LNCaP clone FGC (cell line): Measurements from ENCODE around the gene INPP5J.

ENCODE experiments used
- DNase-seq: peaks from one replicate; pipeline ENCODE4 v3.0.0-alpha.2; 2011; ENCODE audit warnings: low read depth
- H3K4me3 ChIP-seq: 2 replicates; pipeline ENCODE4 v1.5.1; 2011; ENCODE audit warnings: mild to moderate bottlenecking, low read depth, low read length, control low read depth
- TF ChIP-seq, protein P1 (sequence below): IDR thresholded peaks from 2 replicates; pipeline ENCODE4 v1.5.1; 2012; ENCODE audit warnings: mild to moderate bottlenecking; ENCODE audit not compliant: control insufficient read depth, insufficient read depth; ENCODE audit errors: extremely low read depth

Gene INPP5J

DNA sequence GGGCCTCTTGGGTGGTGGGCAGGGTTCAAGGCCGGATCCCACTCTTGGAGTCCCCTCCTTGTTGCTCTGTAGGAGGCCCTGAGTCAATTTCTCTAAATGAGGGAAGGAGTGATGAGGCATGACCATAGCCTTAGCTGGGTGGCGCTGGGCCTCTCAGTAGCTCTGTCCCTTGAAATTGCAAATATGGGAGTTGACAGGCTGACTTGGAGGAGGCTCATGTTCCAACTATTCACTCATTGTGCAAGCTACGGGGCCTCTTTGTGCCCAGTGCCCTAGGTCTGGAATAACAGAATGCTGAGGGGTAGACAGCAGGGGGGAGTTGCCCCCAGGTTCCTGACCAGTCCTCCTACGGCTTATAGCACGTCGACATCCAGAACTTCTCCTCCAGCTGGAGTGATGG is 23.4 kb upstream of the INPP5J start:
- no peak for DNase-seq
- TF ChIP-seq, protein P1, sequence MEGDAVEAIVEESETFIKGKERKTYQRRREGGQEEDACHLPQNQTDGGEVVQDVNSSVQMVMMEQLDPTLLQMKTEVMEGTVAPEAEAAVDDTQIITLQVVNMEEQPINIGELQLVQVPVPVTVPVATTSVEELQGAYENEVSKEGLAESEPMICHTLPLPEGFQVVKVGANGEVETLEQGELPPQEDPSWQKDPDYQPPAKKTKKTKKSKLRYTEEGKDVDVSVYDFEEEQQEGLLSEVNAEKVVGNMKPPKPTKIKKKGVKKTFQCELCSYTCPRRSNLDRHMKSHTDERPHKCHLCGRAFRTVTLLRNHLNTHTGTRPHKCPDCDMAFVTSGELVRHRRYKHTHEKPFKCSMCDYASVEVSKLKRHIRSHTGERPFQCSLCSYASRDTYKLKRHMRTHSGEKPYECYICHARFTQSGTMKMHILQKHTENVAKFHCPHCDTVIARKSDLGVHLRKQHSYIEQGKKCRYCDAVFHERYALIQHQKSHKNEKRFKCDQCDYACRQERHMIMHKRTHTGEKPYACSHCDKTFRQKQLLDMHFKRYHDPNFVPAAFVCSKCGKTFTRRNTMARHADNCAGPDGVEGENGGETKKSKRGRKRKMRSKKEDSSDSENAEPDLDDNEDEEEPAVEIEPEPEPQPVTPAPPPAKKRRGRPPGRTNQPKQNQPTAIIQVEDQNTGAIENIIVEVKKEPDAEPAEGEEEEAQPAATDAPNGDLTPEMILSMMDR = no peak
- H3K4me3 ChIP-seq = no peak overlapping the region

DNA sequence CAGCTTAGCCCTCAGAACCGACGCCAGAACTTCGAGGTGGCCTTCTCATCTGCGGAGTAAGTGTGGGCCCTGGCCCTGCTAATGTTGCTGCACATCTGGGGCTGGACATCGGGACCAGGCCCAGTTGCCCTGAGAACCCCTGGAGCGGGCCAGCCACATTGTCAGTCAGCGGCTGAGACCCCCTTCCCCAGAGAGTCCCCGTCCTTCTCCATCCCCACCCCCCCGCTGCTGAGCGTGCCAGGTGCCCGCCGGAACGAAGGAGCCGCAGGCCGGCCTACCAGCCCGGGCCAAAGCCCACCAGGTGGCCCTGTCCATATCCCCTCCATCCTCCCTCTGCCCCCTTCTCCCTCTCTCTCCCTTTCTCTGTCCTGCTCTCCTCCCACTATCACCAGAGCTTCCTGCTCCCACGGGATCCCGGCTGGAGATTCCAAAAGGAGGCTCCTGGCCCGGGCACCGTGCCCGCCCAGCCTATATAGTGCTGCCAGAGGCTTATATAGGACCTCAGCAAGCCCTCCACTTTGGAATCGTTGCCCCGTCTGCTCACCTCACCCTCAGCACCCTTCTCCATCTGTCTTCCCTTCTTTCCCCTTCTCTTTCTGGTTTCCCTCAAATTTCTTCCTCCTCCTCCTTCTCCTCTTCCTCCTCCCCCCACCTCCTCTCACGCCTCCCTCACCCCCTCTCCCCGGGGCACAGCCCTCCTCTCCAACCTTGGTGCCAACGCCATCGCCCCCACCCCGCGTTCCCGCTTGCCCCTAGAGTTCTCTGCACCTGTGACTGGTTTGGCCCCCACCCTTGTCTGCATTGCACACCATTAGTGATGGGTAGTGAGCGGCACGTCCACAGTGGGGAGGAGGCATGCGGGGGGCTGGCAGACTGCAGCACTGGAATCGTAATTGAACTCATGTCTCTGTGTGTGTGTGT is 22.7 kb upstream of the INPP5J start:
- TF ChIP-seq, protein P1 = no peak
- DNase-seq = no peak
- H3K4me3 ChIP-seq = no peak overlapping the region

DNA sequence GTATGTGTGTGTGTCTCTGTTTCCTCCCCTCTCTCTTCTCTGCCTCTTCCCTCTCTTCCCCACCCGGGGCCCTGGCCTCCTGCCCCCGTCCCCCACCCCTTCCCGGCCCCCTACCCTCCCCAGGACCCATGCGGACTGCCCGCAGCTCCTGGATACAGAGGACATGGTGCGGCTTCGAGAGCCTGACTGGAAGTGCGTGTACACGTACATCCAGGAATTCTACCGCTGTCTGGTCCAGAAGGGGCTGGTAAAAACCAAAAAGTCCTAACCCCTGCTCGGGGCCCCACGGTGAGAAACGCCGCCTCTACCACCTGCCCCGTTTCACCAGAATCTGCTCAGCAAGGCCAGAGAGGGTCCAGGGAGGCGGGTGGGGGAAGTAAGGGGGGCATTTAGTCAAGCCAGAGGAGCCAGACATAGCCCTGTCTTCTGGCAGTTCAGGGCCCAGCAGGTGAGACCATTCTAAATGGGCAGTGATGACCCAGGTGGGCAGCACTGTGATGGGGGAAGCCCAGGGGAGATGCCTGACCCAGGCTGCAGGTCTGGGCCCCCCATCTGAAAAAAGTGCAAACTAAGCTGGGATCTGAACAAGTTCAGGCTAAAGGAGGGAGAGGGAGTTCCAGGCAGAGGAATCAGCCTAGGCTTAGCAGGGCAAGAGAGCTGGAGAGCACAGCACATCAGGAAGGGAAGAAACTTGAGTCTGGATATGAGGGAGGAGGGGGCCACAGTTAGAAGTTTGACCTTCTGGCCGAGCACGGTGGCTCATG is 21.8 kb upstream of the INPP5J start:
- TF ChIP-seq, protein P1 = no peak
- no peak for DNase-seq
- no peak overlapping the region for H3K4me3 ChIP-seq

DNA sequence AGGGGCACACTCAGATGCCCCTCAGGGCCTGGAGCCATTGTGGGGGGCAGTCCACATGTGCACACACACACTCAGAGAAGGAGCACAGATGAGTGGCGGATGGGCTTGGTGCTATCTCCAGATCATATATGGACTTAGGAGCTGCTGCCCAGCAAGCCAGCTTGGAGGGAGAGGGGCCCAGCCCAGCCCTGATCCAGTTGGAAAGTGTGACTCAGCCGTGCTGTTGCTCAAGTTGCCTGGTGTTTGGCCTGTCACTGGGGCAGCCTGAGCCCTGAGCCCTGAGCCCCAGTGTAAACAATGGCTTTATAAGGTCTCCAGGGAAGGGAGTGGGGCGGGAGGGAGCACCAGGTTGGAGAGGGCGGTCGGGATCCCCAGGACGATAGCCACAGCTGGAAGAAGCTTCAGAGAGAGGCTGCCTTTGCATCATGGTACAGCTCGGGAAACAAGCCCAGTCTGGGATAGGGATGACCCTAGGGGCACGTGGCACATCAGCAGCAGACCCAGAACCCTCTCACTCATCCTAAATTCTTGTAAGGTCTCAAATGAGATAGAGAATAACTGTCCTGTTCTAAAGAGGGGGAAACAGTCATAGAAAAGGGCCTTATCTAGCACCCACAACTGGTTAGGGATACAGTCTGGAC is 20.2 kb upstream of the INPP5J start:
- H3K4me3 ChIP-seq = no peak overlapping the region
- no peak for DNase-seq
- TF ChIP-seq, protein P1 = no peak

DNA sequence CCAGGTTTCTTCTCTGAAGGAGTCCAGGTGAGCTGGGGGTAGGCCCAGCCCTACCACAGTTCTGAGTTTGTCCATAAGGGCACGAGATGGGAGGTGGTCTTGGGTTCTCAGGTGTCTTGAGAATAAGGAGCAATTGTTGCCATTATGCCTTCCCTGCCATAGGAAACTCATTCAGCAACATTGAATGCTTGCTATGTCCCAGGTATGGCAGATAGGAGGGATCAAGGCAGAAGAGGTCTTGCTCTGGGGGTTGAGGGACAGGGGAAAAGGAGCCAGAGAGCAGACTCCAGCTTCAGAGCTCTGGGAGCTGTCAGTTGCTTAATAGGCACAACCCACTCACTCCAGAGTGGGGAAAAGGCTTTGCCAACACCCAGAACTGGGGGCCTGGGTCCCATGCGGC is 19.7 kb upstream of the INPP5J start:
- TF ChIP-seq, protein P1 = no peak
- no peak overlapping the region for H3K4me3 ChIP-seq
- no peak for DNase-seq

DNA sequence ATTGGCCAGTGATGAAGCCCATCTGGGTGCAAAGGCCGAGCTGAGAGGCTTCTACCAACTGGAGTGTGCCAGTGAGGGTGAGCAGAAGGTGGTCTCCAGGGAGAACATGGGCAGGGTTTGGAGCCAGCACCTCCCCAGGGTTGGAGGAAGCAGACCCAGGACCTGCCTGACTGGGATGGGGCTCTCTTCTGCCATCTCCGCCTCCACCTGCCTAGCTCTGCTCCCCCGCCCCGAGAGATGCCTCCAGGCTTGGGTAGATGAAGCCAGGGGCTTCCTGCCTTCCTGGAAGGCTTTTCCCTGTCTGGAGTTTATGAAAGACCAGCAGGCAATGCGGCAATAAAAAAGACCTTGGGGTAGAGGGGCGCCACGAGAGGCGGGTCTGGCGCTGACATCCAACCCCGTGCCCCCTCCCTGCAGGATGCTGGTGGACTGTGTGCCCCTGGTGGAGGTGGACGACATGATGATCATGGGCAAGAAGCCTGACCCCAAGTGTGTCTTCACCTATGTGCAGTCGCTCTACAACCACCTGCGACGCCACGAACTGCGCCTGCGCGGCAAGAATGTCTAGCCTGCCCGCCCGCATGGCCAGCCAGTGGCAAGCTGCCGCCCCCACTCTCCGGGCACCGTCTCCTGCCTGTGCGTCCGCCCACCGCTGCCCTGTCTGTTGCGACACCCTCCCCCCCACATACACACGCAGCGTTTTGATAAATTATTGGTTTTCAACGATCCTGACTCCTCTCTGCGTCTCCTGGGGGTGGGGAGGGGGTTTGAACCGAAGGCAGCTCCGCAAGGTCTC is 18.7 kb upstream of the INPP5J start:
- TF ChIP-seq, protein P1 = no peak
- H3K4me3 ChIP-seq = no peak overlapping the region

More for the DNA sequence above, 18.7 kb upstream of the INPP5J start:
- no peak for DNase-seq
